Measurements from ENCODE around the gene GALNT7.
"Not testable (repeated sequence)": the region's sequence is repeated elsewhere in the genome, so short reads cannot be mapped to it uniquely, and the experiment has no call there.

The GALNT7 gene, protein sequence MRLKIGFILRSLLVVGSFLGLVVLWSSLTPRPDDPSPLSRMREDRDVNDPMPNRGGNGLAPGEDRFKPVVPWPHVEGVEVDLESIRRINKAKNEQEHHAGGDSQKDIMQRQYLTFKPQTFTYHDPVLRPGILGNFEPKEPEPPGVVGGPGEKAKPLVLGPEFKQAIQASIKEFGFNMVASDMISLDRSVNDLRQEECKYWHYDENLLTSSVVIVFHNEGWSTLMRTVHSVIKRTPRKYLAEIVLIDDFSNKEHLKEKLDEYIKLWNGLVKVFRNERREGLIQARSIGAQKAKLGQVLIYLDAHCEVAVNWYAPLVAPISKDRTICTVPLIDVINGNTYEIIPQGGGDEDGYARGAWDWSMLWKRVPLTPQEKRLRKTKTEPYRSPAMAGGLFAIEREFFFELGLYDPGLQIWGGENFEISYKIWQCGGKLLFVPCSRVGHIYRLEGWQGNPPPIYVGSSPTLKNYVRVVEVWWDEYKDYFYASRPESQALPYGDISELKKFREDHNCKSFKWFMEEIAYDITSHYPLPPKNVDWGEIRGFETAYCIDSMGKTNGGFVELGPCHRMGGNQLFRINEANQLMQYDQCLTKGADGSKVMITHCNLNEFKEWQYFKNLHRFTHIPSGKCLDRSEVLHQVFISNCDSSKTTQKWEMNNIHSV

DNA sequence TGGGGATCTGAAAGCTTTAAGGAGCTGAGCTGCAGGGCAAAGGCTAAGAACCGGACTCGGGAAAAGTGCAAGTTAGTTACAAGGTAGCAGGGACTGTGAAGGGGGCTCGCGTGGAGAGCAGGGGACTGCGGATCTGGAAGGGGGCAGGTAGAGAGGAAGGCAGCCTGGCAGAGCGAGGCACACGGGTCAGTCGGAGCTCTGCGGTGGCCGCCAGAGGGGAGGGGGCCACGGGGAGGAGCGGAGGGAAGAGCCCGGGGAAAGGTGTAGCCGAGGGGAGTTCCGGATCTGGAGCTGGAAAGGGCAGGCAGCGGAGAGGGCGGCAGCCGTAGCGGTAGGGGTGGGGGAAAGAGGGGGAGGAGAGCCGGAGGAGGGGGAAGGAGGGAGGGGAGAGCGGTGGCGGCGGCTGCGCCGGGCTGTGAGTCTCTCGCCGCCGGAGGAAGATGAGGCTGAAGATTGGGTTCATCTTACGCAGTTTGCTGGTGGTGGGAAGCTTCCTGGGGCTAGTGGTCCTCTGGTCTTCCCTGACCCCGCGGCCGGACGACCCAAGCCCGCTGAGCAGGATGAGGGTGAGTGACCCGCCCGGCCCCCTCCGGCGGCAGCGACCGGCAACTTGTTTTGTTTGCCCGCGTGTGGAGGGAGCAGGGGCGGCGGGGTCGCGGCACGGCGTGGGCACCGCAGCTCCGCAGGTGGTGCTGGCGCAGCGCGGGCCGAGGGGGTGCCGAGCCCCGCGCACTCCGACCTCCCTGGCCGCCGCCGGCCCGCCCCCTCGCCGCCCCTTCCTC is at the start of gene GALNT7:
GALNT7 (plus strand) TSS at position 416 of the 782 bp plus-strand sequence; CDS start at position 441, 25 bp downstream.
- peak; percentile 35 for DNase-seq (ENCODE audit: low read depth, low spot score)

DNA sequence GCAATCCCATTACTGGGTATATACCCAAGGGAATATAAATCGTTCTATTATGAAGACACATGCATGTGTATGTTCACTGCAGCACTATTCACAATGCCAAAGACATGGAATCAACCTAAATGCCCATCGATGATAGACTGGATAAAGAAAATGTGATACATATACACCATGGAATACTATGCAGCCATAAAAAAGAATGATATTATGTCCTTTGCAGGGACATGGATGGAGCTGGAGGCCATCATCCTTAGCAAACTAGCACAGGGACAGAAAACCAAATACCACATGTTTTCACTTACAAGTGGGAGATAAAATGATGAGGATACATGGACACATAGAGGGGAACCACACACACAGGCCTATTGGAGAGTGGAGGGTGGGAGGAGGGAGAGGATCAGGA is 49.8 kb upstream of the GALNT7 start:
- not testable (repeated sequence) for DNase-seq (ENCODE audit: low read depth, low spot score)

DNA sequence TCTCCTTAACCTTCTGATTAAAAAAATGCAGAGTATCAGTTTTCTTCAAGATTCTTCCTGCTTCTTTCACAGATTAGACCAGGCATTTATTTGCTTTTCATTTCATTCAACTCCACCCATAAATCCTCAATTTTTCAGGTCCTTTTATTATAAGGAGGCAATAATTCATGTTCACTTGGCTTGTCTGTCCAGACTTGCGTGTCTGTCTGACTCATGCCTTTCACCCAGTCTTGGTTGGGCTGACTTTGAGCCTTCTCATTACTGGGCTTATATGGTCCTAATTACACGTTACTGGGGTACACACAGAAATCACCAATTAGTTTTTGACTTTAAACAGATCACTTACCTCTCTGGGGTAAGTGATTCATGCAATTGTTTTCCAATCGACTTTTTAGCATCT is 48.8 kb upstream of the GALNT7 start:
- no peak for DNase-seq (ENCODE audit: low read depth, low spot score)

DNA sequence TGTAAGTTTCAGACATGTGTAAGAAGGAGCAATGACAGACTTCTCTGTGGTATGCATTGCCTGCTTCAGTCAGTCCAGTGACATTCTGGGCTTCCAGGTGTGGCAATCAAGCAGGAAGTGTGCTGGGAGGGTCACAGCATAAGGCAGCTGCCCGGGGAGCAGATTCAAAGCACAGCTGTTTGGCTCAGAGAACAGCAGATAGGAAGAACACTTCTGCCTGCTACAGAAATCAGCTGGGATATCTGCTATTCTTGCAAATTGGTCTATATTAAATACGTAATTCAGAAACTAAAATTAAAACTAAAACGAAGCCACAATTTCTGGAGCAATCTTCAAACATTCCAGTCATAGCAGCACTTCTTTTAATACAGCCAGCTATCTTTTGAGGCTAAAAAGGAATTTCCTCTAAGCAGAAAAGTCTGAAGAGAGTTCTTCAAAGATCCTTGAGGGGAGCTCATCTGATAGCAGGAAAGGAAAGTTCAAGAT is 47.5 kb upstream of the GALNT7 start:
- DNase-seq (ENCODE audit: low read depth, low spot score): no peak

DNA sequence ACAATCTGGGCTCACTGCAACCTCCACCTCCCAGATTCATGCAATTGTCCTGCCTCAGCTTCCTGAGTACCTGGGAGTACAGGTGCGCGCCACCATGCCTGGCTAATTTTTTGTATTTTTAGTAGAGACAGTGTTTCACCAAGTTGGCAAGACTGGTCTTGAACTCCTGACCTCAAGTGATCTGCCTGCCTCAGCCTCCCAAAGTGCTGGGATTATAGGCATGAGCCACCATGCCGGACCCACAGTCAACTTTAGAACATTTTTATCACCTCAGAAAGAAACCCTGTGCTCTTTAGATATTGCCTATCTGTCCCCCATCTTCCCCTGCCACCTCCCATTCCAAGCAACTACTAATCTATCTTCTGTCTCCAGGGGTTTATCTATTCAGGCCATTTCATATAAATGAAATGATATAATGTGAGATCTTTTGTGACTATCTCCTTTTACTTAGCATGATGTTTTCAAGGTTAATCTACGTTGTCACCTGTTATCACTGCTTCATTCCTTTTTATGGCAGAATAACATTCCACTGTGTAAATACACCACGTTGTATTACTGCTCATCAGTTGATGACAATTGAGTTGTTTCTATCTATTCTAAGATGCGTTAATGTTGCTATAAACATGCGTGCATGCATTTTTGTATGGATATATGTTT is 44.3 kb upstream of the GALNT7 start:
- DNase-seq (ENCODE audit: low read depth, low spot score): no peak

DNA sequence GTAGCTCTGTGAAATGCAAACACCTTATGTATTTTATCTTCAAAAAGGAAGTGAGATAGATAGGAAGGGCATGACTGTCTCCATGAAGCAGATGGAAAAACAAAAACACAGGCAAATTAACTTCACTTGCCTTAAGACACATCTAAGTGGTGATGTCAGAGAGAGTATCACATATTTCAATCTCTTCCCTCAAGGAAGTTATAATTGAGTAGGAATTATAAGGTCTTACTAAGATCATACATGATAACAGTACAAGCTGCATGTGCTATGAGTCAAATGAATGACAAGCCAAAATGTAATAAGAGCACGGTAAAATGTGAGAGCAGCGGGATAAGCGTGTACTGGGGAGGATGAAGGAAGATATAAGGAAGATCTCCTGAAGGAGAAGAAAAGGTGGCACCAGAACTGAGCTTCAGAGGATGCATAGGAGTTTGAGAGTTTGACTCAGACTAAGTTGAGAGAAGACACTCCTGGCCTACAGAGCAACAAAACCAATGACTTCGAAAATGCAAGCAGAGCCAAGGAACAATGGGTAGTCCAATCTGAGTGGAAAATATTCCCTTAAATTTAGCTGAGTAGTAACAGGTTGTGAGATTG is 43.3 kb upstream of the GALNT7 start:
- no peak for DNase-seq (ENCODE audit: low read depth, low spot score)

DNA sequence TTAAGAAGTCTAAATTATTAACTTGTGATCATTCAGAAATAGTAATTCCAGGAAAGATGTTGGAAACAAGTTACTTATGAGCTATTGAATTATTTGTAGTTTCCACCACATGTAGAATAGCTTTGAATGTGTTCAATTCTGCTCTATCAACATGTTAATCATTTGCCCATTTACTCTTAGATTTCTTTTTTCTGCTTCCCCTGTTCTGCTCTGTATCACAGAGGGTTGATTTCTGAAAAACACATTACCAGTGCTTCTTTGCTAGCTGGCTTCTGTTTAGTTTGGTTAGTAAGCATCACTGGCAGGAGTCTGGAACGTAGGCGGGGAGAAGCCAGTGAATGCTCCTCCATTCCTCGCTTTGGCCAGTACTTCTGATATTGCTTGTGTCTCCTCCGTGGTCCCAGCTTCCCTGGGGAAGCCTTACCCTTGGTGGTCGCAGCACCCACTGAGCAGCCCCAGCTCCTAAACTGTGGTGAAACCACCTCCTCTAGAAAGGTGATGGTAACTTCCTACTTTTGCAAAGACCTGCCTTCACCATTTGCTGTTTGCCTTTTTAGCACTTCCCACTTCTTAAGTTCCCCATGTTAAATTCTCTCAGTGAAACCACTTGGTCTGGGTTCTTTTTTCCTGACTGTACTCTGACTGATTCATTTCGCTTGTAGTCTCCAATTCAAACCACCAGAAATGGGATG is 40.3 kb upstream of the GALNT7 start:
- DNase-seq (ENCODE audit: low read depth, low spot score): no peak

DNA sequence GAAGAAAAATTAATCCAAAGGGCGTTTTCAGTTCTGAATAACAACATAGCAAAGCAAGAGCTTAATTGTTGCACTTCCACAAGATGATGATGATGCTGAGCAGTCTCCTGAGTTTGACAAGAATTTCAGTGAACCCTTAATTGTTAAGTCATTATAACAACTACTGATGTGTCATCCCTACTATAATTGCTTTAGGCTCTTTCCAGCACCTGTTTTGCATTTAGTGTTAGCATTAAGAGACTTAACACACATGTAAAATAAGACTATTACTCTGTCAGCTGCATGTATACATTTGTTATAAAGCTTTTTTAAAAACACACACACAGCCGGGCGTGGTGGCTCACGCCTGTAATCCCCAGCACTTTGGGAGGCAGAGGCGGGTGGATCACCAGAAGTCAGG is 37.9 kb upstream of the GALNT7 start:
- DNase-seq (ENCODE audit: low read depth, low spot score): no peak

DNA sequence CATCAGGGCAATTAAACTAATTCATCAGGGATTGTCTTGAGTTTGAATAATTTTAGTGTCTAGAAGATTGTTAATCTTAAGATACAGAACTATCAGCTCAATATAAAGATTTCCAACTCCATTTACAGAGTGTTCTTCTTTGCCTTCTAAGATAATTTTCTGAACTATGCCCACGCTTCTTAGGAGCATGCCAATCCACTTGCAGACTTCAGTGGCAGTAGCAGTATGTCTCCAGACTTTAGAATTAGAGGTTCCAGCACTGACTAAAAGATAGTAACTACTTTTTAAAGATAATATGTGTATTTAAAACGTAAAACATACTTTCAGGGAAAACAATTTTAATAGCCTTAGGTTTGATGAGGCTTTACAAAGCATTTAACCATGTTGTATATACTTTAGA is 34.2 kb upstream of the GALNT7 start:
- no peak for DNase-seq (ENCODE audit: low read depth, low spot score)

DNA sequence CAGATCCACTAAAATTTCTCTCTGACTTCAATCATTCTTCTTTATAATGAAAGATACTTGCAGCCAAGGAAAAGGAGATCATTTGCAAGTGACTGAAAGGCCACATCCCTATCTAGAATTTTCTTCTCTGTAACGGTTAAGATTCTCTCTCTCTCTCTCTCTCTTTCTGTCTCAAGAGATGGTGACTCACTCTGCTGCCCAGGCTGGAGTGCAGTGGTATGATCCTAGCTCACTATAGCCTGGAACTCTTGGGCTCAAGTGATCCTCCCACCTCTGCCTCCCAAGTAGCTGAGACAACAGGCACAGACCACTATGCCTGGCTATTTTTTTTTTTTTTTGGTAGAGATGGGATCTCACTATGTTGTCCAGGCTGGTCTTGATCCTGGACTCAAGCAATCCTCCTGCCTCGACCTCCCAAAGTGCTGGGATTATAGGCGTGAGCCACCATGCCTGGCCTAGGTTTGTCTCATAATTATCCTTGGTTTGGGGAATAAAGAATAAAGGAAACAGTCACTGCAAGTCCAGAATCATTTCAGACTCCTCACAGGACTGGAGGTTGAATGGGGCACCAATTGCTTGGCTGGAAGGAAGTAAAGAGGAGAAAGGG is 33.3 kb upstream of the GALNT7 start:
- no peak for DNase-seq (ENCODE audit: low read depth, low spot score)

DNA sequence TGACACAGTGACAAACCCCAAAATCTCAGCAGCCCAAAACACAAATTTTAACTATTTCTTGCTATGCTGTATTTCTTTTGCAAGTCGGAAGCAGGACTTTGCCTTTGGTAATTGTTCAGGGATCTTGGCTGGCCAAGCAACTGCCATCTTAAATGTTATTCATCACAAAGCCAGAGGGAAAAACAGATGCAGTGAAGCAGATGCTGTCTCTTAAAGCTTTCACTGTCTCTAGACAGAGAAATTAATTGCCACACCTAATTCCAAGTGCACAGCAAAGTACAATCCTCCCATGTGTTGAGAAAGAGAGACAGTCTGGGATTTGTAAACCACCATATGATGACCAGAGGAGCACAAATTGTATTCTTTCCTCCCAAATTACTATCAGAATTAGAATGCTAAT is 30.0 kb upstream of the GALNT7 start:
- DNase-seq (ENCODE audit: low read depth, low spot score): no peak

DNA sequence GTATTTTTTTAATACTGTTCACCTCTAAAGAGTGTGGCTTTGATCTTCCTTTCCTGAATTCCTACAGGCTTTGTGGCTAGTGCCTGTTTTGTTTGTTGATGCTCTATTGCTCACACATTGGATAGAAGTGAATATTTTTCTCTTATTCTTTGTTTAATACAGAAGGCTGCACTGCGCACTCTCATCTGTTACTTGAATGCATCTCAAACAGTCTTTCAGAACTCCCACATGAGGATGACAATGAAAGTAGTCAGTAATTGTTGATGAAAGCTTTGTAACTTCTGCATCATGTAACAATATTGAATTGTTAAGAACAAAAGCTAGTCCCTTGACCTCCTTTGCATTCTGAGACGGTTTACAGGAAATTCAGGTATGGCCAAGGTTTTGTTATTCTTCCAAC is 29.1 kb upstream of the GALNT7 start:
- DNase-seq (ENCODE audit: low read depth, low spot score): no peak

DNA sequence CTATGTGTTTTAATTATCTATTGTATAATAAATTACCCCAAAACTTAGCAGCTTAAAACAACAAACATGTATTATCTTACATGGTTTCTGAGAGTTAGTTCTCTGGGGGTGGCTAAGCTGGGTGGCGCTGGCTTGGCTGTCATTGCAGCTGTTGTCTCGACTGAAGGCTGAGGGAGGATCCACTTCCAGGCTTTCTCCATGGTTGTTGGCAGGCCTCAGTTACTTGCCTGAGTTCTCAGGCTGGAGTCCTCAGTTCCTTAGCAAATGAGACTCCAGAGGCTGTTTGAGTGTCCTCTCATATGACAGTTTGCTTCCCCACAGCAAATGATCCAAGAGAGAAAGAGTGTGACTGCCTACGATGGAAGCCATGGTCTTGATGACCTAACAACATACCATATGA is 23.5 kb upstream of the GALNT7 start:
- DNase-seq (ENCODE audit: low read depth, low spot score): no peak

DNA sequence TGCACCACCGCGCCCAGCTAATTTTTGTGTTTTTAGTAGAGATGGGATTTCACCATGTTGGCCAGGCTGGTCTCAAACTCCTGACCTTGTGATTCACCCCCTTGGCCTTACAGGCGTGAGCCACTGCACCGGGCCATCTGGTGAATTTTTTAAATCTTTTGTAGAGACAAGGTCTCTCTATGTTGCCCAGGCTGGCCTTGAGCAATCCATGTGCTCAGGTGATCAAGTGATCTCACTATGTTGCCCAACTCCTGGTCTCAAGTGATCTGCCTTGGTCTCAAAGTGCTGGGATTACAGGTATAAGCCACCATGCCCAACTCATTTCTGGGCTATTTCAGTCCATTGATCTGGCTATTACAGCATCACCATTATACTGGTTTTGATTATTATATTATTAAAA is 22.2 kb upstream of the GALNT7 start:
- DNase-seq (ENCODE audit: low read depth, low spot score): no peak

DNA sequence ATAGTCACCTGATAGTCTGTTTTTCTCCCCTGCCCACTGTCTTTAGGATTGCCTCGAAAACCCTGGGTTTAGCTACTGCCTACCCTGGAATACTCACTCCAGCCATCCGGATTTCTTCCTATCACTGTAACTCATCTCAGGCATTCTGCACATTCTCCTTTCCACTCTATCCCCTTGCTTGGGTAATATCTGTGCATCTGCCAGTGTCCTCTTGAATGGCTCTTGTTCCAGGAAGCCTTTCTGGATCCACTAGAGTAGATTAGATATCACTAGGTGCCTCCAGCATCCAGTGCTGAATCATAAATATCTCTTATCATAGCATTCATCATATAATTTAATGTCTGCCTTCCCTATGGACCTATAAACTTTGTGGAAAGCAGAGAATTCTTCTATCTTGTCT is 17.1 kb upstream of the GALNT7 start:
- DNase-seq (ENCODE audit: low read depth, low spot score): no peak

DNA sequence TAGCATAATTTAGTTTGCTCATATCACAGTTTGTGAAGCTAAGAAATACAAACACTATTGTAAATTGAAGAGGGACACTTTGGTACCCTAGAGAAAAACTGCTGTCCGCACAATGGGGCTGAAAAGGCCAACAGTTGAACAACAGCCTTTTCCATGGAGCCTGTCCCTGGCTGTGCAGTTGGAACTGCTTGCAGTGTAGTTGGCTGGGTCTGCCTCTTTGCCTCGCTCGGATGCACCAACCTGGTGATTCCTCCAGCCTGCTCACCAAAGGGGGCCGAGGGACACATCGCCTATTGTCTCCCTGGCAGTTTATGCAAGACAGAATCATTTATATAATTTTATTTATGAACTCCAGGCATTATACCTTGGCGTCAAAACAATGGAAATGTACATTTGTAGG is 16.5 kb upstream of the GALNT7 start:
- DNase-seq (ENCODE audit: low read depth, low spot score): no peak

DNA sequence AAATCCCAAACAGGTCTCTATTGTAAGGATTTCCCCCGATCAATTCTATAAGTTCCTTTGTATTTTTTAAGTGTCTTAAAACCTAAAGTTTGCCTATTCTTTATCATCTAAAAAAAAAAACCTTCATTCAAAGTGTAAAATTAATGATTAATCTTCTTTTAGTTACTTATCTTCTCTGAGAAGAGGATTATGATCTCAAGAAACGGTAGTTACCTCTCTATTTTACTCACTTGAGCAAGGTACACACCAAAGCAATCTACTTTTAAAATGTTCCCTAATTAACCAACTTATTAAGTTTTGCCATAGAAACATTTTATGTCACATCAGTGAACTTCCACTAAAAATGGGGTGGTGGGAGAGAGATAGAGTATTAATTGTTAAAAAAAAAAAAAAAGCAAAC is 15.2 kb upstream of the GALNT7 start:
- DNase-seq (ENCODE audit: low read depth, low spot score): no peak

DNA sequence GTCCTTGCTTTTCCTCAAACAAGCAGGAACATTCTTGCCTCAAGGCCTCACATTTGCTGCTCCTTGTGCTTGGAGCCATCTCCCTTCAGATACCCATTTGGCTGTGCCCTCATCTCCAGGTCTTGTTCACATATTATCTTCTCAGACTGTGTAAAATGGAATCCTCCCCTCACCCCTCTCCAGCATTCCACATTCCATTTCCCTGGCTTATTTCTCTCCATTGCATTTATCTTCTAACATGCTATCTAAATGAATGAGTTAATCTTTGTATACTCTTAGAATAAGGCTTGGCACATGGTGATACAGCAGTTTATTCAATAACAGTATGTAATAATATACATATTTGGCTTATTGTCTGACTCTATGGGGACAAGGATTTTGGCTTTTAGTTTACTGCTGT is 8.8 kb upstream of the GALNT7 start:
- DNase-seq (ENCODE audit: low read depth, low spot score): no peak

DNA sequence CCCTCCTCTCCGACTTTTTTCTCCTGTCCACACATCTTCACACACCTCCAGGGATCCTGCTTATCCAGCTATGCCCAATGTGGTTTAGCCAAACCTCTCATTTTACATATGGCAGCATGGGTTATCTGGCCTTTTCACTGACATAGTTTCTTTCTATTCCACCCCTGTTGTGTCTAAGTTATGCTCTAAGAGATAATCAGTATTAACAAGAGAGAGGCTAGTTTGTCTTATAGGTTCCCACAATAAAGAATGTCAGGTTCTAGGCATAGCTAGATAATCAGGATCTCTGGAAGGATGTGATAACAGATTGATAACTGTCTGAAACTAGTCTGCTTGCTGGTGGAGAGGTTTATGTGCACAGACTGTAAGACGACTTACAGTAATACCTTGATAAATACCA is 7.7 kb upstream of the GALNT7 start:
- DNase-seq (ENCODE audit: low read depth, low spot score): no peak

DNA sequence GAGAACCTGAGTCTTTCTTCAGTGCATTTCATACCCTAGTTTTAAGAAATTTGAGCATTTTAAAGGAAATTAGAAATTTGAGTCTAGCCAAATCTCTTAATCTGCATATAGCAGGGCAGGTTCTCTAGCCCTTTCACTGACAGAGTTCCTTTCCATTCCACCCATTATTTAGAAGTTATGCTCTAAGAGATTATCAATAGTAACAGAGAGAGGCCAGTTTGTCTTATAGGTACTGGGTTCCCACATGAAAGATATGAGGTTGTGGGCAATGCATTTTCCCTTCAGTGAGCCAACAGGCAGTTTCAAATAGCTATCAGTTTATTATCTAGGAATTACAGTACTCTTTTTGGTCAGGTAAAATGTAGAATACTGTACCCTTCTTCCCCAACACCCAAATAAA is 7.3 kb upstream of the GALNT7 start:
- DNase-seq (ENCODE audit: low read depth, low spot score): no peak
